Prostate gland (tissue), 2 donors: Measurements from ENCODE around the gene ARHGEF37. TPM values are rescaled to one million over a fixed set of nuclear protein-coding genes. Genes with fewer than 3 reads are reported as not detected.

Source experiments
- DNase-seq: peaks from one replicate; pipeline ENCODE4 v3.0.0-alpha.2; 2019; ENCODE audit warnings: low spot score
- H3K27ac ChIP-seq, 2 donors: fragments of 200-600 bp; sonication (generic); 2 replicates each; pipeline ENCODE4 v1.5.1; 2017 to 2019
- H3K27me3 ChIP-seq: fragments of 200-600 bp; sonication (generic); replicated peaks from 2 replicates; pipeline ENCODE4 v1.5.1; 2019; ENCODE audit not compliant: insufficient read depth
- H3K36me3 ChIP-seq, 2 donors: fragments of 200-600 bp; sonication (generic); 1 replicate in 1 of 2; 2 replicates in 1 of 2; pipeline versions ENCODE4 v1.5.1 to v1.8.1; 2017 to 2019
- H3K4me1 ChIP-seq: fragments of 200-600 bp; sonication (generic); replicated peaks from 2 replicates; pipeline ENCODE4 v1.5.1; 2019
- H3K4me3 ChIP-seq, 2 donors: fragments of 200-600 bp; sonication (generic); 2 replicates each; pipeline ENCODE4 v1.5.1; 2017 to 2019
- H3K9me3 ChIP-seq: fragments of 200-600 bp; sonication (generic); 2 replicates; pipeline ENCODE4 v1.5.1; 2017
- POLR2A ChIP-seq: fragments of 450-650 bp; IDR thresholded peaks from one replicate; pipeline ENCODE4 v1.6.1; 2016; ENCODE audit warnings: antibody characterized with exemption, mild to moderate bottlenecking
- POLR2AphosphoS5 ChIP-seq: sonication (generic); formaldehyde crosslinking; IDR thresholded peaks from one replicate; pipeline ENCODE4 v1.6.1; 2017; ENCODE audit warnings: antibody characterized with exemption
- WGBS: methylation state at CpG from one replicate; pipeline ENCODE4 v1.1.5; 2018; 5-methylcytosine and 5-hydroxymethylcytosine counted together
- intact Hi-C: fragments of 100-400 bp; cut with DNase I; formaldehyde crosslinking; loops from one replicate; pipeline ENCODE4 v1.14.2; 2022
- total RNA-seq, 2 donors: library from RNA; depleted of rRNA; stranded (reverse); fragments of >200 nt; gene quantifications; one replicate each; pipeline ENCODE4 v1.1.0, GENCODE V29; 2016
- TF ChIP-seq, protein P1 (sequence below), 4 experiments: fragments of 200-600 bp in 2 of 4; fragments of 450-650 bp in 2 of 4; sonication (generic) in 2 of 4; IDR thresholded peaks; 1 replicate in 3 of 4; 2 replicates in 1 of 4; pipeline ENCODE4 v1.5.1; 2016 to 2019; ENCODE audit warnings: antibody characterized with exemption in 4 of 4, mild to moderate bottlenecking in 2 of 4, moderate library complexity in 2 of 4

Gene ARHGEF37
- total RNA-seq, 2 donors from 2014 or later, result 50.4 to 61.1 TPM

GRCh38 chr5:149664083-149664482 lies 82.8 kb downstream of the ARHGEF37 start:
- Histone ChIP-seq H3K27ac (no peak overlapping the region), H3K36me3 (no peaks in the 10 kb centered on the region), H3K4me3 (no peak overlapping the region), H3K4me1 (no peaks in the 10 kb centered on the region), H3K9me3 (no peaks in the 10 kb centered on the region), H3K27me3 (no peaks in the 10 kb centered on the region)
- 55% methylated on average over 1 of the region's 1 CpG for WGBS
- intact Hi-C loops, result no loop called here
- DNase-seq, result no peak
- TF ChIP-seq POLR2AphosphoS5 (no peak), POLR2A (no peak)
- TF ChIP-seq, protein P1, sequence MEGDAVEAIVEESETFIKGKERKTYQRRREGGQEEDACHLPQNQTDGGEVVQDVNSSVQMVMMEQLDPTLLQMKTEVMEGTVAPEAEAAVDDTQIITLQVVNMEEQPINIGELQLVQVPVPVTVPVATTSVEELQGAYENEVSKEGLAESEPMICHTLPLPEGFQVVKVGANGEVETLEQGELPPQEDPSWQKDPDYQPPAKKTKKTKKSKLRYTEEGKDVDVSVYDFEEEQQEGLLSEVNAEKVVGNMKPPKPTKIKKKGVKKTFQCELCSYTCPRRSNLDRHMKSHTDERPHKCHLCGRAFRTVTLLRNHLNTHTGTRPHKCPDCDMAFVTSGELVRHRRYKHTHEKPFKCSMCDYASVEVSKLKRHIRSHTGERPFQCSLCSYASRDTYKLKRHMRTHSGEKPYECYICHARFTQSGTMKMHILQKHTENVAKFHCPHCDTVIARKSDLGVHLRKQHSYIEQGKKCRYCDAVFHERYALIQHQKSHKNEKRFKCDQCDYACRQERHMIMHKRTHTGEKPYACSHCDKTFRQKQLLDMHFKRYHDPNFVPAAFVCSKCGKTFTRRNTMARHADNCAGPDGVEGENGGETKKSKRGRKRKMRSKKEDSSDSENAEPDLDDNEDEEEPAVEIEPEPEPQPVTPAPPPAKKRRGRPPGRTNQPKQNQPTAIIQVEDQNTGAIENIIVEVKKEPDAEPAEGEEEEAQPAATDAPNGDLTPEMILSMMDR (IDR thresholded peaks at IDR 0.05), result no peak

DNA sequence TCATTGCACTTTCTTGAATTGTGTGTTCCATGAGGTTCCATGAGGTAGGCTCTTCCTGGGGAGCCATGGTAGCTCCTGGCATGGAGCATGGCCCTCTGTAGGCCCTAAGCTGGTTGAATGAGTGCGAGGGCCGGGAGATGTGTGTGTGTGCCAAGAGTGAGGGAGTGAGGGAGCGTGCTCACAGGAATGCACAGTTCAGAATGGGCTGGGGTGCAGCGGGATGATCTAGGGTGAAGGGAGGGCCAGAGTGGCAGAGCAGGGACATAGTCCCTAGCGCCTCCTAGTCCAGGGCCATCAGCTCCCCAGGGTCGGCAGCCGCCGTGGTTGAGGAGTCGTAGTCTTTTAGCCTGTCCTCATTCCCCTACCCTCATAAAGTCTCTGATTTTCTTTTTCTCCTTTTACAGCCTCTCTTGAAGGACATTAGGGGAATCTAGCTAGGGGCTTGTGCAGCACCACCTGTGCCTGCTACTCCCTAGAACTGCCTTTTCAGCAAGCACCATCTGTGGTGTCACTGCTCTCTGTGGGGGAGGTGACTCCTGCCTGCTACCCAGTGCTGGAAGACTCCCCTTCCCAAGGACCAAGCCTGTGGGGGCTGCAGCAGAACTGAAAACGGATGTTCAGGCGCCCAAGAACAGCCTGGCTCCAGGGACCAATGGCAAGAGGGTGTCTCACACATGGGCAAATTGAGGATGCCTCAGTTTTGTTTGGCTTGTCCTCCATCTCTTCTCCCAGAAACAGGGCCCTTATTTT lies 83.5 kb downstream of the ARHGEF37 start:
- intact Hi-C loops, result no loop called here
- WGBS, result 81% methylated on average over 11 of the region's 11 CpGs
- Histone ChIP-seq H3K4me3 (no peak overlapping the region), H3K36me3 (no peaks in the 10 kb centered on the region), H3K4me1 (no peaks in the 10 kb centered on the region), H3K27ac (no peak overlapping the region), H3K9me3 (no peaks in the 10 kb centered on the region), H3K27me3 (no peaks in the 10 kb centered on the region)
- no peak for DNase-seq
- no peak for TF ChIP-seq POLR2AphosphoS5
- TF ChIP-seq POLR2A, result no peak
- TF ChIP-seq, protein P1 (IDR thresholded peaks at IDR 0.05), result no peak

- Histone ChIP-seq H3K27me3 (no peaks in the 10 kb centered on the region), H3K27ac (no peak overlapping the region), H3K36me3 (no peaks in the 10 kb centered on the region), H3K4me1 (no peaks in the 10 kb centered on the region), H3K4me3 (no peak overlapping the region), H3K9me3 (no peaks in the 10 kb centered on the region)
- intact Hi-C loops, result loop anchor here (2.0 kb wide), 1 partner anchor 163 kb away; no protein-coding TSS in a partner anchor
- no peak for DNase-seq
- TF ChIP-seq POLR2A (no peak), POLR2AphosphoS5 (no peak)
- TF ChIP-seq, protein P1 (IDR thresholded peaks at IDR 0.05), result no peak
- 66% methylated on average over 5 of the region's 5 CpGs for WGBS
Measured at GRCh38 chr5:149665416-149666175, 84.3 kb downstream of the ARHGEF37 start.

- WGBS, result 76% methylated on average over 4 of the region's 4 CpGs
- intact Hi-C loops, result loop anchor here (2.0 kb wide), 1 partner anchor 162 kb away; no protein-coding TSS in a partner anchor
- no peaks in the 10 kb centered on the region for H3K9me3 ChIP-seq
Measured at GRCh38 chr5:149666212-149666852, 85.0 kb downstream of the ARHGEF37 start.

More at GRCh38 chr5:149666212-149666852, 85.0 kb downstream of the ARHGEF37 start:
- no peak for DNase-seq
- TF ChIP-seq, protein P1 (IDR thresholded peaks at IDR 0.05), result no peak
- no peak for TF ChIP-seq POLR2A
- Histone ChIP-seq H3K36me3 (no peaks in the 10 kb centered on the region), H3K27me3 (no peaks in the 10 kb centered on the region), H3K27ac (no peak overlapping the region), H3K4me3 (no peak overlapping the region), H3K4me1 (no peaks in the 10 kb centered on the region)
